ENCODE results near the gene BEST1. TPM values are rescaled to one million over a fixed set of nuclear protein-coding genes. Genes with fewer than 3 reads are reported as not detected.

BEST1 gene
- total and polyA plus RNA-seq, 2 of the 13 experiments (the other 11 are each of a cell fraction or from before 2014, with no cell fraction given): 0.09 to 0.65 TPM

DNA sequence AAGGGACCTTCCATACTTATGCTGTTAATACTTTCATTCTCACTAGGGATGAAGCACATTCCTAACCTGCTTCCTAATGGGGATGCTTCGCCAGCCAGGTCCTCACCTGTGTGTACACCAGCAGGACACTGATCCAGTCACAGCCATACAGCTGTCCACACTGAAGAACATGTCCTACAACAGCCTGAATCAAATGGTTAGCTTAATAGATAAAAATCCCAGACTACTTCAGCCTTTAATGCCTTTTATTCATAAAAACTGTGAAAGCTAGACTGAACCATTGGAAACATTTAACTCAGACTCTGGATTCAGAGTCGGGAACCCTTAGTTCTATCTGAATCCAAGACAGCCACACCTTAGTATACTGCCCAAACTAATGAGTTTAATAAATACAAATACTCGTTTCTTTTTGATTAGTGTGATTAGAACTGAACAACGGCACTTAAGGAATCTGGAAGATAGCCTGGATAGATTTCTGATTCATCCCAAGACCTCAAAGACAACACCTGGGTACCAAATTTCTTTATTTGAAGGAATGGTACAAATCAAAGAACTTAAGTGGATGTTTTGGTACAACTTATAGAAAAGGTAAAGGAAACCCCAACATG, 14.0 kb downstream of the BEST1 start (continued):
- TF ChIP-seq ARNT (IDR thresholded peaks at IDR 0.05) (no peak), ZBTB26 (CRISPR knock-in tag; IDR thresholded peaks at IDR 0.05; ENCODE audit: borderline replicate concordance) (no peak), KAT8 (CRISPR knock-in tag; IDR thresholded peaks at IDR 0.05) (no peak), HMG20A (CRISPR knock-in tag; IDR thresholded peaks at IDR 0.05; ENCODE audit: borderline replicate concordance) (no peak), ZNF737 (CRISPR knock-in tag; IDR thresholded peaks at IDR 0.05; ENCODE audit: borderline replicate concordance) (no peak), ZKSCAN1 (IDR thresholded peaks at IDR 0.05; ENCODE audit: low read length) (no peak), ZNF580 (CRISPR knock-in tag; IDR thresholded peaks at IDR 0.05; ENCODE audit: borderline replicate concordance, low read depth) (0 out of 2 replicates have a peak, but pooled peaks have one; percentile 25), ZMAT3 (CRISPR knock-in tag; conservative IDR thresholded peaks at IDR 0.05) (no peak), ZNF160 (CRISPR knock-in tag; IDR thresholded peaks at IDR 0.05) (no peak), SSRP1 (CRISPR knock-in tag; IDR thresholded peaks at IDR 0.05) (peak; percentile 82; the same call in 1 of the 2 replicates), NFRKB (IDR thresholded peaks at IDR 0.05) (no peak), ZNF205 (CRISPR knock-in tag; IDR thresholded peaks at IDR 0.05) (no peak), MATR3 (CRISPR knock-in tag; IDR thresholded peaks at IDR 0.05) (no peak), TEF (CRISPR knock-in tag; IDR thresholded peaks at IDR 0.05) (no peak), HES4 (CRISPR knock-in tag; IDR thresholded peaks at IDR 0.05; ENCODE audit: borderline replicate concordance) (no peak), NR2C2 (CRISPR knock-in tag; IDR thresholded peaks at IDR 0.05; ENCODE audit: borderline replicate concordance) (no peak; the same call in 1 of the 2 replicates)
- TF ChIP-seq, protein P1, sequence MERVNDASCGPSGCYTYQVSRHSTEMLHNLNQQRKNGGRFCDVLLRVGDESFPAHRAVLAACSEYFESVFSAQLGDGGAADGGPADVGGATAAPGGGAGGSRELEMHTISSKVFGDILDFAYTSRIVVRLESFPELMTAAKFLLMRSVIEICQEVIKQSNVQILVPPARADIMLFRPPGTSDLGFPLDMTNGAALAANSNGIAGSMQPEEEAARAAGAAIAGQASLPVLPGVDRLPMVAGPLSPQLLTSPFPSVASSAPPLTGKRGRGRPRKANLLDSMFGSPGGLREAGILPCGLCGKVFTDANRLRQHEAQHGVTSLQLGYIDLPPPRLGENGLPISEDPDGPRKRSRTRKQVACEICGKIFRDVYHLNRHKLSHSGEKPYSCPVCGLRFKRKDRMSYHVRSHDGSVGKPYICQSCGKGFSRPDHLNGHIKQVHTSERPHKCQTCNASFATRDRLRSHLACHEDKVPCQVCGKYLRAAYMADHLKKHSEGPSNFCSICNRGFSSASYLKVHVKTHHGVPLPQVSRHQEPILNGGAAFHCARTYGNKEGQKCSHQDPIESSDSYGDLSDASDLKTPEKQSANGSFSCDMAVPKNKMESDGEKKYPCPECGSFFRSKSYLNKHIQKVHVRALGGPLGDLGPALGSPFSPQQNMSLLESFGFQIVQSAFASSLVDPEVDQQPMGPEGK (CRISPR knock-in tag; IDR thresholded peaks at IDR 0.05): no peak
- TF ChIP-seq, protein P2, sequence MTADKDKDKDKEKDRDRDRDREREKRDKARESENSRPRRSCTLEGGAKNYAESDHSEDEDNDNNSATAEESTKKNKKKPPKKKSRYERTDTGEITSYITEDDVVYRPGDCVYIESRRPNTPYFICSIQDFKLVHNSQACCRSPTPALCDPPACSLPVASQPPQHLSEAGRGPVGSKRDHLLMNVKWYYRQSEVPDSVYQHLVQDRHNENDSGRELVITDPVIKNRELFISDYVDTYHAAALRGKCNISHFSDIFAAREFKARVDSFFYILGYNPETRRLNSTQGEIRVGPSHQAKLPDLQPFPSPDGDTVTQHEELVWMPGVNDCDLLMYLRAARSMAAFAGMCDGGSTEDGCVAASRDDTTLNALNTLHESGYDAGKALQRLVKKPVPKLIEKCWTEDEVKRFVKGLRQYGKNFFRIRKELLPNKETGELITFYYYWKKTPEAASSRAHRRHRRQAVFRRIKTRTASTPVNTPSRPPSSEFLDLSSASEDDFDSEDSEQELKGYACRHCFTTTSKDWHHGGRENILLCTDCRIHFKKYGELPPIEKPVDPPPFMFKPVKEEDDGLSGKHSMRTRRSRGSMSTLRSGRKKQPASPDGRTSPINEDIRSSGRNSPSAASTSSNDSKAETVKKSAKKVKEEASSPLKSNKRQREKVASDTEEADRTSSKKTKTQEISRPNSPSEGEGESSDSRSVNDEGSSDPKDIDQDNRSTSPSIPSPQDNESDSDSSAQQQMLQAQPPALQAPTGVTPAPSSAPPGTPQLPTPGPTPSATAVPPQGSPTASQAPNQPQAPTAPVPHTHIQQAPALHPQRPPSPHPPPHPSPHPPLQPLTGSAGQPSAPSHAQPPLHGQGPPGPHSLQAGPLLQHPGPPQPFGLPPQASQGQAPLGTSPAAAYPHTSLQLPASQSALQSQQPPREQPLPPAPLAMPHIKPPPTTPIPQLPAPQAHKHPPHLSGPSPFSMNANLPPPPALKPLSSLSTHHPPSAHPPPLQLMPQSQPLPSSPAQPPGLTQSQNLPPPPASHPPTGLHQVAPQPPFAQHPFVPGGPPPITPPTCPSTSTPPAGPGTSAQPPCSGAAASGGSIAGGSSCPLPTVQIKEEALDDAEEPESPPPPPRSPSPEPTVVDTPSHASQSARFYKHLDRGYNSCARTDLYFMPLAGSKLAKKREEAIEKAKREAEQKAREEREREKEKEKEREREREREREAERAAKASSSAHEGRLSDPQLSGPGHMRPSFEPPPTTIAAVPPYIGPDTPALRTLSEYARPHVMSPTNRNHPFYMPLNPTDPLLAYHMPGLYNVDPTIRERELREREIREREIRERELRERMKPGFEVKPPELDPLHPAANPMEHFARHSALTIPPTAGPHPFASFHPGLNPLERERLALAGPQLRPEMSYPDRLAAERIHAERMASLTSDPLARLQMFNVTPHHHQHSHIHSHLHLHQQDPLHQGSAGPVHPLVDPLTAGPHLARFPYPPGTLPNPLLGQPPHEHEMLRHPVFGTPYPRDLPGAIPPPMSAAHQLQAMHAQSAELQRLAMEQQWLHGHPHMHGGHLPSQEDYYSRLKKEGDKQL (CRISPR knock-in tag; IDR thresholded peaks at IDR 0.05; ENCODE audit: low read depth): no peak
